Thoracic aorta (tissue), 2 donors: ENCODE results near the gene ARID1B. TPM values are rescaled to one million over a fixed set of nuclear protein-coding genes. Genes with fewer than 3 reads are reported as not detected.

Experiments
- ATAC-seq: fragments of 150-250 bp; one replicate; pipeline ENCODE4 v1.8.0; 2017; ENCODE audit warnings: low read depth; ENCODE audit not compliant: insufficient number of reproducible peaks, low FRiP score
- DNase-seq: peaks from one replicate; pipeline ENCODE4 v3.0.0-alpha.2; 2020; ENCODE audit warnings: low spot score
- H3K27ac ChIP-seq, 2 donors: fragments of 200-600 bp; sonication (generic); 1 replicate in 1 of 2; 2 replicates in 1 of 2; pipeline ENCODE4 v1.5.1; 2016; ENCODE audit warnings: mild to moderate bottlenecking in 2 of 2, moderate library complexity in 2 of 2
- H3K27me3 ChIP-seq: fragments of 200-600 bp; sonication (generic); replicated peaks from 2 replicates; pipeline ENCODE4 v1.6.0; 2016; ENCODE audit warnings: mild to moderate bottlenecking; ENCODE audit not compliant: insufficient read depth
- H3K36me3 ChIP-seq: fragments of 200-600 bp; sonication (generic); one replicate; pipeline ENCODE4 v1.5.1; 2016
- H3K4me1 ChIP-seq, 2 donors: fragments of 200-600 bp; sonication (generic); 1 replicate in 1 of 2; 2 replicates in 1 of 2; pipeline versions ENCODE4 v1.5.1 to v1.6.0; 2016; ENCODE audit warnings: low read depth in 2 of 2, mild to moderate bottlenecking in 1 of 2; ENCODE audit not compliant: control insufficient read depth in 1 of 2
- H3K4me3 ChIP-seq: fragments of 200-600 bp; sonication (generic); 2 replicates; pipeline ENCODE4 v1.5.1; 2016; ENCODE audit warnings: mild to moderate bottlenecking
- H3K9me3 ChIP-seq: fragments of 200-600 bp; sonication (generic); 2 replicates; pipeline ENCODE4 v1.5.1; 2016
- CTCF ChIP-seq: fragments of 200-600 bp; sonication (generic); IDR thresholded peaks from one replicate; pipeline ENCODE4 v1.5.1; 2019; ENCODE audit warnings: antibody characterized with exemption
- total RNA-seq, 2 donors: library from RNA; depleted of rRNA; stranded (reverse); fragments of >200 nt; gene quantifications; one replicate each; pipeline versions ENCODE4 v1.1.0 to v1.2.3, GENCODE V29; 2016

The ARID1B gene
- total RNA-seq, 2 donors from 2014 or later = 120 to 158 TPM

GRCh38 chr6:156789081-156789943 lies 12.1 kb downstream of the ARID1B start:
- H3K4me1 ChIP-seq = peaks cover 25 to 90% of the 10 kb centered on the region in 2 donors

GRCh38 chr6:156790711-156791319 lies 13.6 kb downstream of the ARID1B start:
- Histone ChIP-seq H3K9me3 (no peaks in the 10 kb centered on the region), H3K36me3 (no peaks in the 10 kb centered on the region), H3K4me1 (peaks cover 24 to 91% of the 10 kb centered on the region in 2 donors), H3K27me3 (no peaks in the 10 kb centered on the region), H3K27ac (no peak overlapping the region), H3K4me3 (no peak overlapping the region)
- ATAC-seq (no peak), DNase-seq (no peak)
- TF ChIP-seq CTCF = no peak

More at GRCh38 chr6:156789081-156789943, 12.1 kb downstream of the ARID1B start:
- Histone ChIP-seq H3K9me3 (no peaks in the 10 kb centered on the region), H3K36me3 (no peaks in the 10 kb centered on the region), H3K4me3 (no peak overlapping the region), H3K27me3 (no peaks in the 10 kb centered on the region), H3K27ac (no peak overlapping the region)
- ATAC-seq = no peak
- TF ChIP-seq CTCF = no peak
- no peak for DNase-seq

GRCh38 chr6:156791320-156791850 lies 14.2 kb downstream of the ARID1B start:
- no peak for ATAC-seq
- no peak for TF ChIP-seq CTCF
- Histone ChIP-seq H3K4me1 (peaks cover 24 to 91% of the 10 kb centered on the region in 2 donors), H3K27me3 (no peaks in the 10 kb centered on the region), H3K4me3 (peak overlapping the region; percentile 31), H3K36me3 (no peaks in the 10 kb centered on the region), H3K9me3 (no peaks in the 10 kb centered on the region), H3K27ac (no peak overlapping the region)
- DNase-seq = no peak

DNA sequence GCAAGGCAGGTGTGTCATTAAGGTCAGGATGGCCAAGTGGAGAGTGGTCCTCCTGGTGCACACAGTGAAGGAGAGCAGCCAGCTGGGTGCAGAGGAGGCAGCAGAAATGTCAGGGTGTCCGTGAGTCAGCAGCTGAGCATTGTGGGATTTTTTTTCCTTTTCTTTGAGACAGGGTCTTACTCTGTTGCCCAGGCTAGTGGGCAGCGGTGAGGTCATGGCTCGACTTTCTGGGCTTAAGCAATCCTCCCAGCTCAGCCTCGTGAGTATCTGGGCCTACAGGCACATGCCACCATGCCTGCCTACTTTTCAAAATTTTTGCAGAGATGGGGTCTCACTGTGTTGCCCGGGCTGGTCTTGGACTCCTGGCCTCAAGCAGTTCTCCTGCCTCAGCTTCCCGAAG lies 16.0 kb downstream of the ARID1B start:
- no peak for TF ChIP-seq CTCF
- Histone ChIP-seq H3K27me3 (no peaks in the 10 kb centered on the region), H3K4me1 (peaks cover 21 to 91% of the 10 kb centered on the region in 2 donors), H3K4me3 (no peak overlapping the region), H3K27ac (no peak overlapping the region), H3K36me3 (no peaks in the 10 kb centered on the region), H3K9me3 (no peaks in the 10 kb centered on the region)
- DNase-seq (no peak), ATAC-seq (no peak)
